DOHH2 (cell line): ENCODE data around the gene GMDS.

ENCODE experiments used
- H3F3A ChIP-seq: fragments of 200-600 bp; sonication (generic), shearing (Covaris generic); 2 replicates; pipeline ENCODE4 v1.6.0; 2016; ENCODE audit warnings: antibody characterized with exemption, mild to moderate bottlenecking; ENCODE audit not compliant: control insufficient read depth, insufficient read depth
- H3K27ac ChIP-seq: fragments of 200-600 bp; sonication (generic); 2 replicates; pipeline ENCODE4 v1.5.1; 2014; ENCODE audit warnings: low read depth, mild to moderate bottlenecking, low read length, moderate library complexity
- H3K27me3 ChIP-seq: fragments of 200-600 bp; sonication (generic); 2 replicates; pipeline ENCODE4 v1.6.1; 2014; ENCODE audit warnings: mild to moderate bottlenecking, low read length, mixed read lengths; ENCODE audit not compliant: control insufficient read depth
- H3K36me3 ChIP-seq: fragments of 200-600 bp; sonication (generic); 2 replicates; pipeline ENCODE4 v1.6.1; 2014; ENCODE audit warnings: mild to moderate bottlenecking, low read length, moderate library complexity, mixed read lengths; ENCODE audit not compliant: control insufficient read depth
- H3K4me1 ChIP-seq: fragments of 200-600 bp; sonication (generic); 2 replicates; pipeline ENCODE4 v1.6.1; 2014; ENCODE audit warnings: mild to moderate bottlenecking, low read length, mixed read lengths; ENCODE audit not compliant: control insufficient read depth
- H3K4me2 ChIP-seq: fragments of 200-600 bp; sonication (generic); 2 replicates; pipeline ENCODE4 v1.6.0; 2014; ENCODE audit warnings: mild to moderate bottlenecking, low read length, moderate library complexity
- H3K4me3 ChIP-seq: fragments of 200-600 bp; sonication (generic); 2 replicates; pipeline ENCODE4 v1.5.1; 2014; ENCODE audit warnings: mild to moderate bottlenecking, low read length, mixed read lengths
- H3K79me2 ChIP-seq: fragments of 200-600 bp; sonication (generic); 2 replicates; pipeline ENCODE4 v1.6.1; 2014; ENCODE audit warnings: mild to moderate bottlenecking, low read length, mixed read lengths; ENCODE audit not compliant: control insufficient read depth
- H3K9me2 ChIP-seq: fragments of 200-600 bp; sonication (generic); replicated peaks from 2 replicates; pipeline ENCODE4 v1.6.1; 2014; ENCODE audit warnings: mild to moderate bottlenecking, low read length, mixed read lengths; ENCODE audit not compliant: control insufficient read depth
- H3K9me3 ChIP-seq: fragments of 200-600 bp; sonication (generic); 2 replicates; pipeline ENCODE4 v1.6.1; 2014; ENCODE audit warnings: antibody characterized with exemption, low read length, mixed read lengths; ENCODE audit not compliant: control insufficient read depth, insufficient read depth
- H4K20me1 ChIP-seq: fragments of 200-600 bp; sonication (generic); 2 replicates; pipeline ENCODE4 v1.6.0; 2014; ENCODE audit warnings: low read depth, mild to moderate bottlenecking, antibody characterized with exemption, low read length, moderate library complexity; ENCODE audit not compliant: control insufficient read depth, insufficient read depth
- CTCF ChIP-seq: fragments of 200-600 bp; sonication (generic); IDR thresholded peaks from one replicate; pipeline ENCODE4 v1.5.1; 2014; ENCODE audit warnings: antibody characterized with exemption, mild to moderate bottlenecking, low read depth, low read length; ENCODE audit not compliant: poor library complexity, severe bottlenecking
- EZH2phosphoT487 ChIP-seq: fragments of 200-600 bp; sonication (generic); IDR thresholded peaks from 2 replicates; pipeline ENCODE4 v1.6.1; 2017; ENCODE audit warnings: borderline replicate concordance, mild to moderate bottlenecking, antibody characterized with exemption, low read length, moderate library complexity, mixed read lengths

Gene GMDS

GRCh38 chr6:1832358-1832757, 413.0 kb downstream of the GMDS start:
- no peak overlapping the region for H3K27ac ChIP-seq
- H3F3A ChIP-seq: no peaks in the 10 kb centered on the region
- H3K27me3 ChIP-seq: no peaks in the 10 kb centered on the region
- H3K9me2 ChIP-seq: no peaks in the 10 kb centered on the region
- no peak overlapping the region for H3K4me2 ChIP-seq
- no peaks in the 10 kb centered on the region for H3K9me3 ChIP-seq
- no peak for TF ChIP-seq CTCF
- no peak for TF ChIP-seq EZH2phosphoT487
- no peaks in the 10 kb centered on the region for H4K20me1 ChIP-seq
- H3K4me3 ChIP-seq: no peak overlapping the region
- no peaks in the 10 kb centered on the region for H3K36me3 ChIP-seq
- H3K4me1 ChIP-seq: no peaks in the 10 kb centered on the region
- no peaks in the 10 kb centered on the region for H3K79me2 ChIP-seq

DNA sequence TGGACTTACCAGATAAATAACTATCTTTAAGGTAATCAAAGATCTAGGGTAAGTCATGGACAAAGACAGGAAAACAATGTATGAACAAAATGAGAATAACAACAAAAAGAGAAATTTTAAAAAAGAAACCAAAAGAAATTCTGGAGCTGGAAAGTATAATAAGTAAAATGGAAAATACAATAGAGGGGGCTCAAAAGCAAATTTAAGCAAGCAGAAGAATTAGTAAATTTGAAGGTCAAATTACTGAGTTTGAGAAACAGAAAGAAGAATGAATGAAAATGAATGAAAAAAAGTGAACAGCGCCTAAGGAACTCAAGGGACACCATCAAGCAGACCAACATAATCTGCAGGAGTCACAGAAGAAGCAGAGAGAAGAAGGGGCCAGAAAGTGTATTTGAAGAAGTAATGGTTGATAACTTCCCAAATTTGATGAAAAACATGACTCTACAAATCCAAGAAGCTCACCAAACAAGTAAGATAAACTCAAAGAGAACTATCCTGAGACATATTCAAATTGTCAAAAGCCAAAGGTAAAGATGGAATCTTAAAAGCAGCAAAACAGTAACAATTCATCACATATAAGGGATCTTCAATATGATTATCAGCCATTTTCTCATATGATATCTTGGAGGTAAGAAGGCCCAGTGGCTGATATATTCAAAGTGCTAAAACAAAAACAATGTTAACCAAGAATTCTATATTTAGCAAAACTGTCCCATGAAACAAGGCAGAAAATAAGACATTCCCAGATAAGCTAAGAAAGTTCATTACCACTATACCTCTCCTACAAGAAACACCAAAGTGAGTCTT, 417.2 kb downstream of the GMDS start:
- no peaks in the 10 kb centered on the region for H3K9me2 ChIP-seq
- no peaks in the 10 kb centered on the region for H3K27me3 ChIP-seq
- H3K4me2 ChIP-seq: no peak overlapping the region
- H3K36me3 ChIP-seq: no peaks in the 10 kb centered on the region
- no peaks in the 10 kb centered on the region for H3F3A ChIP-seq
- H3K79me2 ChIP-seq: no peaks in the 10 kb centered on the region
- no peaks in the 10 kb centered on the region for H4K20me1 ChIP-seq
- no peaks in the 10 kb centered on the region for H3K9me3 ChIP-seq
- TF ChIP-seq CTCF (no peak), EZH2phosphoT487 (no peak)
- no peak overlapping the region for H3K27ac ChIP-seq
- H3K4me1 ChIP-seq: peaks cover 24% of the 10 kb centered on the region
- no peak overlapping the region for H3K4me3 ChIP-seq

- Histone ChIP-seq H3K9me3 (no peaks in the 10 kb centered on the region), H3F3A (no peaks in the 10 kb centered on the region), H3K9me2 (no peaks in the 10 kb centered on the region), H3K79me2 (no peaks in the 10 kb centered on the region), H4K20me1 (no peaks in the 10 kb centered on the region), H3K4me1 (peaks cover 32% of the 10 kb centered on the region), H3K4me3 (no peak overlapping the region), H3K4me2 (no peak overlapping the region), H3K36me3 (no peaks in the 10 kb centered on the region), H3K27me3 (no peaks in the 10 kb centered on the region), H3K27ac (no peak overlapping the region)
- no peak for TF ChIP-seq EZH2phosphoT487
- no peak for TF ChIP-seq CTCF
Measured at GRCh38 chr6:1825926-1826325, 419.5 kb downstream of the GMDS start.
